Smooth muscle cell (in vitro differentiated cells): ENCODE data around the gene PSMB8. TPM values are rescaled to one million over a fixed set of nuclear protein-coding genes. Genes with fewer than 3 reads are reported as not detected.

Experiments
- DNase-seq: peaks from one replicate; lab custom pipeline; 2025; ENCODE audit not compliant: unreplicated experiment; lab: John Stamatoyannopoulos, UW
- H2AFZ ChIP-seq: fragments of 200-600 bp; sonication (generic); 2 replicates; pipeline ENCODE4 v1.6.0; 2016; ENCODE audit warnings: antibody characterized with exemption, low read depth, mild to moderate bottlenecking
- H3F3A ChIP-seq: fragments of 200-600 bp; sonication (generic); 2 replicates; pipeline ENCODE4 v1.6.0; 2017; ENCODE audit warnings: antibody characterized with exemption, low read depth
- H3K27ac ChIP-seq: fragments of 200-600 bp; sonication (generic); 2 replicates; pipeline ENCODE4 v1.5.1; 2016; ENCODE audit warnings: low read depth, mild to moderate bottlenecking
- H3K27me3 ChIP-seq: fragments of 200-600 bp; sonication (generic); 2 replicates; pipeline ENCODE4 v1.6.1; 2016; ENCODE audit warnings: low read depth, mild to moderate bottlenecking
- H3K36me3 ChIP-seq: fragments of 200-600 bp; sonication (generic); 2 replicates; pipeline ENCODE4 v1.5.1; 2016; ENCODE audit warnings: low read depth
- H3K4me1 ChIP-seq: fragments of 200-600 bp; sonication (generic); 2 replicates; pipeline ENCODE4 v1.5.1; 2016; ENCODE audit warnings: low read depth
- H3K4me2 ChIP-seq: fragments of 200-600 bp; sonication (generic); 2 replicates; pipeline ENCODE4 v1.6.0; 2016; ENCODE audit warnings: mild to moderate bottlenecking
- H3K4me3 ChIP-seq: fragments of 200-600 bp; sonication (generic); 2 replicates; pipeline ENCODE4 v1.5.1; 2016; ENCODE audit warnings: mild to moderate bottlenecking
- H3K79me2 ChIP-seq: fragments of 200-600 bp; sonication (generic); 2 replicates; pipeline ENCODE4 v1.6.0; 2016; ENCODE audit warnings: low read depth, mild to moderate bottlenecking
- H3K9ac ChIP-seq: fragments of 200-600 bp; sonication (generic); 2 replicates; pipeline ENCODE4 v1.6.0; 2016; ENCODE audit warnings: low read depth
- H3K9me3 ChIP-seq: fragments of 200-600 bp; sonication (generic); replicated peaks from 2 replicates; pipeline ENCODE4 v1.5.1; 2016; ENCODE audit warnings: low read depth
- H4K20me1 ChIP-seq: fragments of 200-600 bp; sonication (generic); 2 replicates; pipeline ENCODE4 v1.6.0; 2016; ENCODE audit warnings: low read depth
- CTCF ChIP-seq: fragments of 200-600 bp; sonication (generic); IDR thresholded peaks from 2 replicates; pipeline ENCODE4 v1.5.1; 2017; ENCODE audit warnings: borderline replicate concordance, mild to moderate bottlenecking, antibody characterized with exemption; ENCODE audit not compliant: insufficient read depth, poor library complexity, severe bottlenecking
- WGBS: methylation state at CpG from one replicate; pipeline ENCODE4 v1.1.7; 2016; ENCODE audit warnings: low lambda C conversion rate; 5-methylcytosine and 5-hydroxymethylcytosine counted together
- polyA plus RNA-seq: library from polyadenylated mRNA; unstranded; fragments of >200 nt; fragmentation: Nextera tagmentation; extraction: Ambion mirVana; gene quantifications from 2 replicates; pipeline ENCODE4 v1.2.1, GENCODE V29; 2016
- total RNA-seq: library from RNA; depleted of rRNA; stranded (reverse); fragments of >200 nt; gene quantifications from 2 replicates; pipeline ENCODE4 v1.2.3, GENCODE V29; 2014

Gene PSMB8
- total and polyA plus RNA-seq, 2 experiments from 2014 or later = 5.0 to 16.7 TPM

DNA sequence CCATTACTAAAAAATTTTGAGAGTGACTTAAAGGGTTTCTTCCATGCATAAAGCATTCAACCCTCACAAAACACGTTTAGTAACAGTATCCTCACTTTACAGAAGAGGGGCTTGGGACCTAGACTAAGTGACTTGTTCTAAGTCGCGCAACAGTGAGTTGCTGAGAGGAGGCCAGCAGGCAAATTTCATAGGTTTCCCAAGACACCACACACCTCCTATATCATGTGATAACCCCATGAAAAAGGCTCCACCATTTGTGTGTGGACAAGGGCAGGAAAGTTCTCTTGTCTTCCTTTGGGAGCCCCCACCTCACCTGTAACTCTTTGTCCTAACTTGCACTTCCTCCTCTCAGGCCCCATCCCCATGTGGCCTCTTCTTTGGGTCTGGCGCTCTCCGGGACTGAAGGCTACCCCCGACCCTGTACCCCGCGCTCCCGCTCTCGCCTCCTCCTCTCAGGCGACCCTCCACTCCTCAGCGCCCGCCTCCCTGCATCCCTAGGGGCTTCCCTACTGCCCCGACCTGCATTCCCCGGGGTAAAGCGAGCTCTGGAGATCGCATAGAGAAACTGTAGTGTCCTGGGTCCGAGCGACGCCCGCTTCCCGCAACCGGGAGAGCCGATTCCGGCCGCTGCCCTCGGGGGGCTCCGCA, 392 bp downstream of the PSMB8 start:
- Histone ChIP-seq H3K4me3 (peak overlapping the region; percentile 88), H3K27me3 (peaks cover 56% of the 10 kb centered on the region), H2AFZ (peak overlapping the region; percentile 99), H3K9me3 (no peaks in the 10 kb centered on the region), H3K4me1 (no peaks in the 10 kb centered on the region), H3F3A (no peaks in the 10 kb centered on the region), H3K79me2 (no peaks in the 10 kb centered on the region), H3K4me2 (peak overlapping the region; percentile 92), H3K36me3 (no peaks in the 10 kb centered on the region), H3K9ac (peak overlapping the region; percentile 69), H4K20me1 (no peaks in the 10 kb centered on the region), H3K27ac (no peak overlapping the region)
- WGBS = 13% methylated on average over 28 of the region's 28 CpGs
- TF ChIP-seq CTCF = no peak
- DNase-seq = no peak

DNA sequence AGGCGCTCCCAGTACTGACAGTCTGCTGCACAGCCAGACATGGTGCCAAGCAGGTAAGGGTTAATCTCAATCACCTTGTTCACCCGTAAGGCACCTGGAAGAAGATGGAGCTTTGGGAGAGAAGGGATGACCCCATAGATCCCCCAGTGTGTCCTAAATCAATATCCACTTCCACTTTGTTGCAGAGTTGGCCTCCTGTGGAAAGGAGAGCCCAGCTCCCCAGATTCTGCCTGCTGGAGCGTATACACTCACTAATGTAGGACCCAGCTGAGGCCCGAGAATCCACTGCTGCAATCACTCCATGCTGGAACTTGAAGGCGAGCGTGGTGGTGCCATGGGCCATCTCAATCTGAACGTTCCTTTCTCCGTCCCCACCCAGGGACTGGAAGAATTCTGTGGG, 1.2 kb downstream of the PSMB8 start:
- Histone ChIP-seq H4K20me1 (no peaks in the 10 kb centered on the region), H3K27ac (no peak overlapping the region), H3K27me3 (peaks cover 49% of the 10 kb centered on the region), H3F3A (no peaks in the 10 kb centered on the region), H3K4me2 (no peak overlapping the region), H3K4me1 (no peaks in the 10 kb centered on the region), H3K36me3 (no peaks in the 10 kb centered on the region), H3K4me3 (no peak overlapping the region), H2AFZ (no peak overlapping the region), H3K79me2 (no peaks in the 10 kb centered on the region), H3K9me3 (no peaks in the 10 kb centered on the region), H3K9ac (no peak overlapping the region)
- TF ChIP-seq CTCF = no peak
- 94% methylated on average over 8 of the region's 8 CpGs for WGBS
- no peak for DNase-seq

DNA sequence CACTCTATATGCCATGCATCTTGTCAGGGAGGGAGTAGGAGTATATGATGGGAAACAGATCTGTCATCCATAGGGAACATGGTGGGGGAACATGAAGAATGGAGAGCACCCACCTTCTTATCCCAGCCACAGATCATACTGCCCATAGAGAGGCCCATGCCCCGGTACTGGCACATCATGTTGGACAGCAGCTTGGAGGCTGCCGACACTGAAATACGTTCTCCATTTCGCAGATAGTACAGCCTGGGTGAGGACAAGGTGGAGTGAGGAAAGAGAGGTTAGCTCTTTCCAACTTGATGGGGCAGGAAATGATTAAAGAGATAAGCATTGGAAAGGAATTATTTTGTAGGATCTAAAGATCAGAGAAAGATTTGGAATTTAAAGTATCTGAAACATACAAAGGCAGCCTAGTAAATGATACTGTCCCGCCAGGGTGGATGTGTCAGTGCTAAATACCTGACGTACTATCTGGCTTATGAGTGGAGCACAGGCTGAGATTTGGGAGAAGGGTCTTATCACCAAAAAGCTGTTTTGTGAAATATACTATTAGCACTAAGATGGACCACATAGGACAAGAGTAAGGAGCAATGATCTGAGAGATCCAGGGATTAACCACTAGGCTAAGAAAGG, 1.7 kb downstream of the PSMB8 start:
- Histone ChIP-seq H3K9me3 (no peaks in the 10 kb centered on the region), H3K9ac (no peak overlapping the region), H3F3A (no peaks in the 10 kb centered on the region), H3K27ac (no peak overlapping the region), H3K27me3 (peaks cover 44% of the 10 kb centered on the region), H2AFZ (no peak overlapping the region), H4K20me1 (no peaks in the 10 kb centered on the region), H3K79me2 (no peaks in the 10 kb centered on the region), H3K4me3 (no peak overlapping the region), H3K4me1 (no peaks in the 10 kb centered on the region), H3K36me3 (no peaks in the 10 kb centered on the region), H3K4me2 (no peak overlapping the region)
- no peak for TF ChIP-seq CTCF
- DNase-seq = no peak
- 94% methylated on average over 6 of the region's 6 CpGs for WGBS
